Keratinocyte (primary cell): Measurements from ENCODE around the gene EML1. TPM values are rescaled to one million over a fixed set of nuclear protein-coding genes. Genes with fewer than 3 reads are reported as not detected.
A peak's percentile ranks its signal among the peaks of the same experiment; 100 is the strongest.

Source experiments
- DNase-seq: peaks from one replicate; pipeline ENCODE4 v3.0.0-alpha.2; 2011; ENCODE audit warnings: low read depth, missing footprints, low spot score
- FAIRE-seq: peaks from 2 replicates; lab custom pipeline; 2011; peaks lifted over from hg19 to GRCh38; lab: Jason Lieb, UNC
- H2AFZ ChIP-seq: 2 replicates; pipeline ENCODE4 v1.6.0; 2012; ENCODE audit warnings: low read length, control low read depth, inconsistent platforms; ENCODE audit not compliant: control insufficient read depth
- H3K27ac ChIP-seq: 2 replicates; pipeline ENCODE4 v1.5.1; 2011; ENCODE audit warnings: low read length; ENCODE audit not compliant: control insufficient read depth, insufficient read depth
- H3K27me3 ChIP-seq: 3 replicates; pipeline ENCODE4 v1.6.0; 2011; ENCODE audit warnings: low read length; ENCODE audit not compliant: control insufficient read depth, insufficient read depth; ENCODE audit errors: extremely low read depth
- H3K36me3 ChIP-seq, 2 experiments: 2 replicates in 1 of 2; 3 replicates in 1 of 2; pipeline ENCODE4 v1.5.1; 2011; ENCODE audit warnings: low read length in 2 of 2, mild to moderate bottlenecking in 1 of 2; ENCODE audit not compliant: control insufficient read depth in 2 of 2, insufficient read depth in 2 of 2; ENCODE audit errors: extremely low read depth in 1 of 2
- H3K4me1 ChIP-seq: 3 replicates; pipeline ENCODE4 v1.5.1; 2011; ENCODE audit warnings: low read length; ENCODE audit not compliant: control insufficient read depth, insufficient read depth; ENCODE audit errors: extremely low read depth
- H3K4me2 ChIP-seq: 3 replicates; pipeline ENCODE4 v1.6.0; 2011; ENCODE audit warnings: low read depth, low read length; ENCODE audit not compliant: control insufficient read depth, insufficient read depth; ENCODE audit errors: extremely low read depth
- H3K4me3 ChIP-seq, 3 experiments: fragments of 200-600 bp in 1 of 3; sonication (generic) in 1 of 3; 2 replicates in 2 of 3; 3 replicates in 1 of 3; pipeline ENCODE4 v1.5.1; 2011 to 2016; ENCODE audit warnings: low read length in 3 of 3, mild to moderate bottlenecking in 3 of 3, control low read depth in 2 of 3, inconsistent platforms in 1 of 3, low read depth in 1 of 3, mixed read lengths in 1 of 3, mixed run types in 1 of 3, moderate library complexity in 1 of 3; ENCODE audit not compliant: control insufficient read depth in 2 of 3, insufficient read depth in 2 of 3; ENCODE audit errors: extremely low read depth in 1 of 3
- H3K79me2 ChIP-seq: 2 replicates; pipeline ENCODE4 v1.6.0; 2012; ENCODE audit warnings: low read length; ENCODE audit not compliant: control insufficient read depth, insufficient read depth
- H3K9ac ChIP-seq: 3 replicates; pipeline ENCODE4 v1.6.0; 2011; ENCODE audit warnings: low read length; ENCODE audit not compliant: control insufficient read depth, insufficient read depth; ENCODE audit errors: extremely low read depth
- H3K9me1 ChIP-seq: 3 replicates; pipeline ENCODE4 v1.6.0; 2011; ENCODE audit warnings: low read length; ENCODE audit not compliant: control insufficient read depth, insufficient read depth; ENCODE audit errors: extremely low read depth
- H3K9me3 ChIP-seq: 2 replicates; pipeline ENCODE4 v1.5.1; 2012; ENCODE audit warnings: low read depth, low read length; ENCODE audit not compliant: control insufficient read depth
- H4K20me1 ChIP-seq: 3 replicates; pipeline ENCODE4 v1.6.0; 2011; ENCODE audit warnings: low read length; ENCODE audit not compliant: control insufficient read depth, insufficient read depth; ENCODE audit errors: extremely low read depth
- CTCF ChIP-seq, 3 experiments: IDR thresholded peaks in 1 of 3; conservative IDR thresholded peaks in 1 of 3; optimal IDR thresholded peaks in 1 of 3; 2 replicates in 2 of 3; 3 replicates in 1 of 3; pipeline versions ENCODE3 to v1.5.1; 2011; ENCODE audit warnings: low read length in 3 of 3, mild to moderate bottlenecking in 3 of 3, moderate library complexity in 2 of 3, control low read depth in 1 of 3, inconsistent platforms in 1 of 3; ENCODE audit not compliant: insufficient read depth in 2 of 3; ENCODE audit errors: extremely low read depth in 1 of 3
- EZH2 ChIP-seq: IDR thresholded peaks from one replicate; pipeline ENCODE4 v1.6.1; 2012; ENCODE audit warnings: inconsistent platforms, mild to moderate bottlenecking, low read length, moderate library complexity
- dilution Hi-C: fragments of 300-500 bp; cut with MboI; formaldehyde crosslinking; loops from one replicate; pipeline ENCODE4 v1.7.0; 2020; ENCODE audit warnings: low sequenced_read_pairs; ENCODE audit not compliant: extremely low pct_ligation_motif_present
- polyA plus RNA-seq, 5 experiments: library from polyadenylated mRNA; depleted of rRNA in 3 of 5; stranded (reverse) in 3 of 5; stranded (forward) in 1 of 5; unstranded in 1 of 5; fragments of >200 nt; gene quantifications; 1 replicate in 1 of 5; 2 replicates in 3 of 5; 3 replicates in 1 of 5; pipeline versions ENCODE4 v1.2.1 to v1.2.3, GENCODE V29; 2011 to 2012; ENCODE audit warnings: missing spikeins in 2 of 5, low read depth in 1 of 5, low replicate concordance in 1 of 5

Gene EML1
- polyA plus RNA-seq, 1 donor (not counting 4 experiments of a cell fraction or from before 2014, with no cell fraction given) = 0.84 TPM

DNA sequence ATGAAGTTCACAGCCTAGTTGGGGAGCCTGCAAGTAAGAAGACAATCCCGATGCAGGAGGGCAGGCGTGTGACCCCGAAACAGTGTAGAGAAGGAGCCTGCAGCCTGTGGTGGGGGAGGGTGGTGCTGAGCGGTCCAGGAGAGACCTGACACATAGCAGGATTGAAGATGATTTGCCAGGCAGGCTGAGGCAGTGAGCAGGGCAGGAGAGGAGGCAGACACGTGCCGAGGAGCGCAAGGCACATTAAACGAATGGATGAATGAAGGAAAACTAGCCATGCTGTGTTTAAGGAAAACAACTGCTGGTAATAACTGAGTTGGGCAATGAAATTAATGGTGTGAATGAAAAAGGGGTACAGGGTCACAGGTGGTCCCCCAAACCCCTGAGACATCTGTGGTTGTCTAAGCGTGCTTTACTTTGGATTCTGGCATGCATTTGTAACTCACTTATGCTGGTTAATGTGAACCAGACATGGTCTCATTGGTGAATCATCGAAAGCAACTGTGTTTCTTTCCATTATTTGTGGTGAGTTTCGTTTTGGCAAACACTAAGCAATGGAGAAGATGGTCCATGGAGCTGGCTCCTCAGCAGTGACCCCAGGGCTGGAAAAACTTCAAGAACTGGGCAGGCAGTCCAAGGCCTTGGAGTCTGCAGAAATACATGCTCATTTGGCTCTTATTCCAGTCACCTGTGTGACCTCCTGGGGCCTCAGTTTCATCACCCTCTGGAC lies 175.1 kb downstream of the EML1 start:
- H3K9me3 ChIP-seq = no peaks in the 10 kb centered on the region
- no peak for DNase-seq
- peaks cover 5% of the 10 kb centered on the region for H3K79me2 ChIP-seq
- peaks cover 7% of the 10 kb centered on the region for H3K4me1 ChIP-seq
- H3K4me2 ChIP-seq = no peak overlapping the region
- no peak overlapping the region for H3K27ac ChIP-seq
- no peaks in the 10 kb centered on the region for H3K36me3 ChIP-seq
- no peaks in the 10 kb centered on the region for H3K9me1 ChIP-seq
- dilution Hi-C loops = no loop called here
- FAIRE-seq = peak; percentile 51
- no peak overlapping the region for H3K9ac ChIP-seq
- H2AFZ ChIP-seq = no peak overlapping the region
- H3K4me3 ChIP-seq = no peak overlapping the region
- no peaks in the 10 kb centered on the region for H4K20me1 ChIP-seq
- TF ChIP-seq EZH2 = no peak
- peaks cover 22% of the 10 kb centered on the region for H3K27me3 ChIP-seq

DNA sequence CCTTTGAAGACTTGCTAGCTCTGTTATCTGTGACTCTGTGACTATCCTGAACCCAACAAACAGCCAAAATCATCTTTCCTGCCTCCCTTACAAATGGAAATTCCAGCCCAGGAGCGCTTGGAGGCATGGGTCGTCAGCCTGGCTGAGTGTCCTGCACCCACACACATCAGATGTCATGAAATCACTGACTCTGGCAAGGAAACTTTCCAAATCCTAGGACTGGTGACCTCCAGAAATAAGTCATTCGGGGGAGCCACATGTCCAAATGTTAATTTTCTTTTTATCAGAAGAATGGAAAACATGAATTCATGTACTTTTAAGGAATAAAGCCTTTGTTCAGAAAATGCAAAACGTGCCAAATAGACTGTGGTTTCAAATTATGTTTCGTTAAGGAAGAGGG lies 175.7 kb downstream of the EML1 start:
- FAIRE-seq (no peak), DNase-seq (no peak)
- dilution Hi-C loops = no loop called here
- Histone ChIP-seq H3K9me1 (no peaks in the 10 kb centered on the region), H3K27me3 (peaks cover 22% of the 10 kb centered on the region), H3K79me2 (peaks cover 5% of the 10 kb centered on the region), H3K9ac (no peak overlapping the region), H3K4me2 (no peak overlapping the region), H3K4me1 (peaks cover 7% of the 10 kb centered on the region), H2AFZ (no peak overlapping the region), H4K20me1 (no peaks in the 10 kb centered on the region), H3K9me3 (no peaks in the 10 kb centered on the region), H3K36me3 (no peaks in the 10 kb centered on the region), H3K4me3 (no peak overlapping the region), H3K27ac (no peak overlapping the region)
- TF ChIP-seq CTCF (optimal IDR thresholded peaks at IDR 0.05 in 1 of 3, IDR thresholded peaks at IDR 0.05 in 1 of 3, conservative IDR thresholded peaks at IDR 0.05 in 1 of 3; ENCODE audit: extremely low read depth in 1 of 3, insufficient read depth in 2 of 3, low read length in 3 of 3) (no peak), EZH2 (no peak)
